GM10266 (cell line): Measurements from ENCODE around the gene BLID.

Experiments used
- DNase-seq: peaks from one replicate; pipeline ENCODE4 v3.0.0; 2012; ENCODE audit errors: extremely low spot score
- TF ChIP-seq, protein P1 (sequence below): IDR thresholded peaks from 2 replicates; pipeline ENCODE4 v1.5.1; 2012; ENCODE audit warnings: mild to moderate bottlenecking, low read depth; ENCODE audit not compliant: control insufficient read depth, insufficient read depth; ENCODE audit errors: missing control alignments

Gene BLID

DNA sequence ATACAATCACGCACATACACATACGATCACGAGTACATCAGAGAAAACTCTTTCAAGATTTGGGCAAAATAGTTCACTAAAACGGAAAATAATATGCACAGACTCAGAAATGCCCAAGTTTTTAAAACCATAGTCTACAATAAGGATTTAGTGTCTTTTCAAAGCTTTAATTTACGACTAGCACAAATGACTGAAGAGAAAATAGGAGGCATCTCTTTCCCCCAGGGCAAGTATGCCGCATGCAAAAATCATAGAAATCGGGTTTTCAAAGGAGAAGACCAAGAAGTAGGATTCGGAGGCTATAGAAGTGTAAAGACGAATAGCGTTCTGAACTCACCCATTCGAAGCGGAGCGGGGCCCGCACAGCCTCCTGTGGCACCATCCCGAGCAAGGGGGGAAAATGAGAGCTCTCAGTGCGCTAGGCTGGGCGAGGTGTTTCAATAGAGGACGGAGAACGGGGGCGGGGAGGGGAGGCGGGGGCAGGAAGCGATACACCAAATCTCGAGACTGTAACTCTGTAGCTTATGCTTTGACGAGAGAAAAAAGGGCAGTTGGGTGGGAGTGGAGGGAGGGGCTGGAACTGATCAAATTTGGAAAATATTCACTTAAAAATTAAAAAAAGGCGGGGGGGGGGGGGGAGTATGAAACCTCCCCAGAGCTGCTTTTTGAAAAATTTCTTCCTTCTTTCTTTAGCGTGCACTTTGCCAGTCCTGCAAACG lies 15.8 kb downstream of the BLID start:
- DNase-seq, result no peak
- TF ChIP-seq, protein P1, sequence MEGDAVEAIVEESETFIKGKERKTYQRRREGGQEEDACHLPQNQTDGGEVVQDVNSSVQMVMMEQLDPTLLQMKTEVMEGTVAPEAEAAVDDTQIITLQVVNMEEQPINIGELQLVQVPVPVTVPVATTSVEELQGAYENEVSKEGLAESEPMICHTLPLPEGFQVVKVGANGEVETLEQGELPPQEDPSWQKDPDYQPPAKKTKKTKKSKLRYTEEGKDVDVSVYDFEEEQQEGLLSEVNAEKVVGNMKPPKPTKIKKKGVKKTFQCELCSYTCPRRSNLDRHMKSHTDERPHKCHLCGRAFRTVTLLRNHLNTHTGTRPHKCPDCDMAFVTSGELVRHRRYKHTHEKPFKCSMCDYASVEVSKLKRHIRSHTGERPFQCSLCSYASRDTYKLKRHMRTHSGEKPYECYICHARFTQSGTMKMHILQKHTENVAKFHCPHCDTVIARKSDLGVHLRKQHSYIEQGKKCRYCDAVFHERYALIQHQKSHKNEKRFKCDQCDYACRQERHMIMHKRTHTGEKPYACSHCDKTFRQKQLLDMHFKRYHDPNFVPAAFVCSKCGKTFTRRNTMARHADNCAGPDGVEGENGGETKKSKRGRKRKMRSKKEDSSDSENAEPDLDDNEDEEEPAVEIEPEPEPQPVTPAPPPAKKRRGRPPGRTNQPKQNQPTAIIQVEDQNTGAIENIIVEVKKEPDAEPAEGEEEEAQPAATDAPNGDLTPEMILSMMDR, result no peak

DNA sequence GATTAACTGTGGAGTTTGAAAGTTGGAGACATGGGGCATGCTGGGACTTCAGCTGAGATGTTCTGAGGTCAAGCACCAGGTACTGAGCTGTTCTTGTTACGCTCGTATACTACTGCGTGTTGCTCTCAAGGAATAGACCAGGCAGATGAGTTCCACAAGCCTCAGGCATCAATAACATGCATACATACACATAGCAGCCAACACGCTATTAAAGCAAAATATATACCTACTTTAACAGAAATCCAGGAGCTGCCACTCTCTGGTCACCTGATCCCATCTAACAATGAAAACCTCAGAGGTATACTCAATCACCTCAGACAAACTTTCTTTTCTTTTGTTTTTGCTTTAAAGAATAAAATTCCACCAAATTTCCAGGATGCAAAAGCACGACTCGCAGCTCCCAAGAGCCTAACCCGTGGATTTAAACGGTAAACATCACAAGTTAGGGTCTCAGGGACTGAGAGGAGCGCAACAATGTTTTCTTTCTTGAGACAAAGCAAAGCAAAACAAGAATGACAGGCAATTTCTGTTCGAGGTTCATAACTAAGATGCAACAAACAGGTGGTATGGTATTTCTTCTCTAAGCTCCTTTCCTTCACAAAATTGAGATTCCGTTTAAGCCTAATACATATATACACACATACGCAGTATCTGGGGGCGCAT lies 16.5 kb downstream of the BLID start:
- DNase-seq, result no peak
- TF ChIP-seq, protein P1, result no peak

DNA sequence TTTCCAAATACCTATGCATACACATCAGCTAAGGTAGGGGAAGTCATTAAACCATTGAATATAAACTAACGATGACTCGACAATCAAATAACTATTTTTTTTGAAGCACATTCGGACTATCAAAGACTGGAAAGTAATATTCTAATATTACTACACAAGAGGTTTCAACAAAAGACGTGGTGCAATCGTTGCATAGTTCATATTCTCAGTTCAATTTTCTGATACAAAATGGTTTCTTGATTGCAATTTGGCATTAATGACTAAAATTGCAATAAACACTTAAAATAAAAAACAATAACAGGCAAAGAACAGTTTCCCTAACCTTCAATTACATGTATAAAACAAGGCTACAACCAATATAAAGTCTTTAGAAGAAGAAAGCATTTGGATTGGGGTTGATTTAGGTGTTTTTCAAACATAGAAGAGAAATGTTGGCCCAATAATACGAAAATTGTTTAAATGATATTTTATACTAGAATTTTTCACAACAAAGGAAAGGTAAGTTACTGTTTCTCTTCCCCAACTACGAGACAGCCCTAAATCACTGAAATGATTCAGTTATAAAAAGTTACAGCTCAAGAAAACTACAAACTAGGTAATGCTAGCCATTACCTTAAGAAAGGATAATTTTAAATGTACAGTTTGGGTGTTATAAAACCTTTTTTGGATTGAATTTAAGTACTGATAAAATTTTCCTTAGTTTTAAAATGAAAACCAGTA lies 17.6 kb downstream of the BLID start:
- no peak for DNase-seq
- TF ChIP-seq, protein P1, result no peak

DNA sequence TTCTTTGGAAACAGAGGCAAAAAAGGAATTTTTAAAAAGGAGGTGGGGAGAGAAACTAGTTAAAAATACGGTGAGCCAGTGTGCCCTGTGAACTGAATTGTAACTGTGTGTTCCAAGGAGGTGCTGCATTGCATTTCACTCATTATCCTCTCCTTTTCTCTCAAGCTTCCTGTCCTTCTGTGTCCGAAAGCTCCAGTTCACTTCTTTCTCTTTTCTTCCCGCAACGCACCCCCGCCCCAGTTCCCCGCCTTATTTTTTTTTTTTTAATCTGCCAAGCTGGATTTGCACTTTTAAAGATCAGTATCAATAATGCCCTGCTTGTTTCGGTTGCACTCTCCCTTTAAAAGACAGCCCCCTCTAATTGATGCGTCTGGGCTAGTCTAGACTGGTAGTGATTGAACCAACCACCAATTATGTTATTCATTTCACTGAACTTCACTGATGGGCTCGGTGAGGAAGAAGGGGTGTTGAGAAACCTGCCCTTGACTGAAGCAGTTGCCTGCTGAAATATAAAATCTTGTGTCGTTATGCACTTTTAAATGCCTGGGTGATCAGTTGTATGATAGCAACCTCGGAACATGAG lies 18.5 kb downstream of the BLID start:
- TF ChIP-seq, protein P1, result no peak
- DNase-seq, result no peak

GRCh38 chr11:122096272-122097112 lies 19.5 kb downstream of the BLID start:
- no peak for DNase-seq
- TF ChIP-seq, protein P1, result no peak

- DNase-seq, result no peak
- TF ChIP-seq, protein P1, result no peak
These were observed 20.2 kb downstream of the BLID start for GRCh38 chr11:122095681-122096262.
